MM.1S (cell line): Measurements from ENCODE around the gene EXOC3.

ENCODE experiments used
- DNase-seq: peaks from one replicate; pipeline ENCODE4 v3.0.0-alpha.2; 2015
- H2AFZ ChIP-seq: fragments of 300-600 bp; sonication (generic); 2 replicates; pipeline ENCODE4 v1.6.0; 2016; ENCODE audit warnings: antibody characterized with exemption, low read length
- H3F3A ChIP-seq: fragments of 300-600 bp; sonication (generic); 2 replicates; pipeline ENCODE4 v1.6.1; 2016; ENCODE audit warnings: mild to moderate bottlenecking, antibody characterized with exemption, low read length, moderate library complexity, mixed read lengths; ENCODE audit not compliant: insufficient read depth
- H3K27ac ChIP-seq: fragments of 300-600 bp; sonication (generic); 2 replicates; pipeline ENCODE4 v1.5.1; 2016; ENCODE audit warnings: mild to moderate bottlenecking, low read length
- H3K27me3 ChIP-seq: fragments of 300-600 bp; sonication (generic); replicated peaks from 2 replicates; pipeline ENCODE4 v1.6.0; 2016; ENCODE audit warnings: low read length; ENCODE audit not compliant: insufficient read depth
- H3K36me3 ChIP-seq: fragments of 300-600 bp; sonication (generic); replicated peaks from 2 replicates; pipeline ENCODE4 v1.6.1; 2016; ENCODE audit warnings: mild to moderate bottlenecking, low read length, mixed read lengths; ENCODE audit not compliant: insufficient read depth
- H3K4me1 ChIP-seq: fragments of 300-600 bp; sonication (generic); 2 replicates; pipeline ENCODE4 v1.6.1; 2016; ENCODE audit warnings: low read length, mixed read lengths
- H3K4me2 ChIP-seq: fragments of 300-600 bp; sonication (generic); 2 replicates; pipeline ENCODE4 v1.6.0; 2016; ENCODE audit warnings: low read depth, low read length
- H3K4me3 ChIP-seq: fragments of 300-600 bp; sonication (generic); 2 replicates; pipeline ENCODE4 v1.5.1; 2016; ENCODE audit warnings: low read length, mixed read lengths
- H3K79me2 ChIP-seq: fragments of 300-600 bp; sonication (generic); 2 replicates; pipeline ENCODE4 v1.6.1; 2016; ENCODE audit warnings: mixed run types, low read length, mixed read lengths
- H3K9ac ChIP-seq: fragments of 300-600 bp; sonication (generic); 2 replicates; pipeline ENCODE4 v1.6.1; 2016; ENCODE audit warnings: low read length, mixed read lengths
- H3K9me2 ChIP-seq: fragments of 300-600 bp; sonication (generic); replicated peaks from 2 replicates; pipeline ENCODE4 v1.6.1; 2016; ENCODE audit warnings: mild to moderate bottlenecking, low read length, mixed read lengths; ENCODE audit not compliant: insufficient read depth
- H3K9me3 ChIP-seq: fragments of 300-600 bp; sonication (generic); replicated peaks from 2 replicates; pipeline ENCODE4 v1.6.1; 2016; ENCODE audit warnings: mild to moderate bottlenecking, low read length, mixed read lengths; ENCODE audit not compliant: insufficient read depth
- H4K20me1 ChIP-seq: fragments of 300-600 bp; sonication (generic); 2 replicates; pipeline ENCODE4 v1.6.1; 2016; ENCODE audit warnings: mild to moderate bottlenecking, low read length, moderate library complexity, mixed read lengths; ENCODE audit not compliant: insufficient read depth
- CTCF ChIP-seq: fragments of 300-600 bp; sonication (generic); IDR thresholded peaks from 2 replicates; pipeline ENCODE4 v1.5.1; 2016; ENCODE audit warnings: antibody characterized with exemption, low read length, mixed read lengths
- EZH2 ChIP-seq: fragments of 300-600 bp; sonication (generic); optimal IDR thresholded peaks from 2 replicates; pipeline ENCODE3; 2017; ENCODE audit warnings: low read depth, mild to moderate bottlenecking, antibody characterized with exemption, low read length, mixed read lengths
- EZH2phosphoT487 ChIP-seq: fragments of 300-600 bp; sonication (generic); IDR thresholded peaks from 2 replicates; pipeline ENCODE4 v1.6.1; 2018; ENCODE audit warnings: antibody characterized with exemption, low read length

Gene EXOC3

GRCh38 chr5:404666-405241 is 38.2 kb upstream of the EXOC3 start:
- Histone ChIP-seq H3K4me2 (no peak overlapping the region), H4K20me1 (no peaks in the 10 kb centered on the region), H2AFZ (no peak overlapping the region), H3K9ac (no peak overlapping the region), H3K36me3 (no peaks in the 10 kb centered on the region), H3K4me1 (no peaks in the 10 kb centered on the region), H3K27me3 (peaks cover 69% of the 10 kb centered on the region), H3K27ac (no peak overlapping the region), H3F3A (no peaks in the 10 kb centered on the region), H3K9me2 (no peaks in the 10 kb centered on the region), H3K79me2 (no peaks in the 10 kb centered on the region), H3K4me3 (no peak overlapping the region), H3K9me3 (no peaks in the 10 kb centered on the region)
- no peak for DNase-seq
- no peak for TF ChIP-seq EZH2
- TF ChIP-seq EZH2phosphoT487, result no peak
- no peak for TF ChIP-seq CTCF

GRCh38 chr5:405421-405820 is 37.6 kb upstream of the EXOC3 start:
- Histone ChIP-seq H3K4me1 (no peaks in the 10 kb centered on the region), H4K20me1 (no peaks in the 10 kb centered on the region), H3F3A (no peaks in the 10 kb centered on the region), H2AFZ (no peak overlapping the region), H3K9me2 (no peaks in the 10 kb centered on the region), H3K9ac (no peak overlapping the region), H3K27me3 (peaks cover 63% of the 10 kb centered on the region), H3K4me3 (no peak overlapping the region), H3K4me2 (no peak overlapping the region), H3K79me2 (no peaks in the 10 kb centered on the region), H3K27ac (no peak overlapping the region), H3K9me3 (no peaks in the 10 kb centered on the region), H3K36me3 (no peaks in the 10 kb centered on the region)
- TF ChIP-seq CTCF (no peak), EZH2 (no peak), EZH2phosphoT487 (no peak)
- no peak for DNase-seq

- H3K9me3 ChIP-seq, result no peaks in the 10 kb centered on the region
- H3K36me3 ChIP-seq, result no peaks in the 10 kb centered on the region
- H3K79me2 ChIP-seq, result no peaks in the 10 kb centered on the region
- peaks cover 58% of the 10 kb centered on the region for H3K27me3 ChIP-seq
- H3K9me2 ChIP-seq, result no peaks in the 10 kb centered on the region
- TF ChIP-seq EZH2phosphoT487, result no peak
- TF ChIP-seq EZH2, result no peak
- no peak for TF ChIP-seq CTCF
- H3K4me2 ChIP-seq, result no peak overlapping the region
- no peaks in the 10 kb centered on the region for H3F3A ChIP-seq
- no peak overlapping the region for H3K4me3 ChIP-seq
- no peaks in the 10 kb centered on the region for H4K20me1 ChIP-seq
- no peak overlapping the region for H3K27ac ChIP-seq
- H3K4me1 ChIP-seq, result no peaks in the 10 kb centered on the region
- DNase-seq, result no peak
- H2AFZ ChIP-seq, result no peak overlapping the region
- no peak overlapping the region for H3K9ac ChIP-seq
These were observed 36.9 kb upstream of the EXOC3 start for GRCh38 chr5:406041-406440.
